Activated CD4-positive, CD25-positive, alpha-beta regulatory T cell treated with anti-CD3 and anti-CD28 coated beads, Interleukin-2, amount 50 U/mL, for 16 hours (primary cell): ENCODE results near the gene NAA25.
"Not testable (repeated sequence)": the region's sequence is repeated elsewhere in the genome, so short reads cannot be mapped to it uniquely, and the experiment has no call there.

ENCODE experiments used
- DNase-seq: peaks from one replicate; pipeline ENCODE4 v3.0.0-alpha.2; 2020; ENCODE audit warnings: low read depth, low spot score

NAA25 gene

DNA sequence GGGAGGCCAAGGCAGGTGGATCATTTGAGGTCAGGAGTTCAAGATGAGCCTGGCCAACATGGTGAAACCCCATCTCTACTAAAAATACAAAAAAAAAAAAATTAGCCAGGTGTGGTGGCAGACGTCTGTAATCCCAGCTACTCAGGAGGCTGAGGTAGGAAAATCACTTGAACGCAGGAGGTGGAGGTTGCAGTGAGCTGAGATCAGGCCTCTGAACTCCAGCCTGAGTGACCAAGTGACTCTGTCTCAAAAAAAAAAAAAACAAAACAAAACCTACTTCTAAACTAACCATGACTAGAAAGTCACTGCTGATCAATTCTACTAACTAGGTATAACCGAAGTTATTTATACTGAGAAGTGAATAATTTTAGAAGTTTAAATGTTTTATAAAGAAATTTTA lies 99.0 kb downstream of the NAA25 start:
- DNase-seq, result not testable (repeated sequence)

DNA sequence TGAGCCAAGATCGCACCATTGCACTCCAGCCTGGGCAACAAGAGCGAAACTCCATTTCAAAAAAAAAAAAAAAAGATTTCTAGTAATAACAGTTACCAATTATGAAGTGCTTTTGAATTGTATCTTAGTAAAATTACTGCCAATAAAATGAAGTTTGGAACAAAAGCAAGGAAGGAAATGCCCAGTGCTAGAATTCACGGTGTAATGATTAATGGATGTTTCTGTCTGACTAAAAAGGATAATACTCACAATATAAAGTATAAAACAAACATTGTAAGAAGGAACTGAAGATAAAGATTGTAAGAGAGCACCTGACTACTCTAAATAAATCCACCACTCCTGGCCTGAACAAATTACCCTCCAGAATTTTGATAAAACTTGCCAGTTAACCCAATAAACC lies 99.7 kb downstream of the NAA25 start:
- DNase-seq, result no peak

DNA sequence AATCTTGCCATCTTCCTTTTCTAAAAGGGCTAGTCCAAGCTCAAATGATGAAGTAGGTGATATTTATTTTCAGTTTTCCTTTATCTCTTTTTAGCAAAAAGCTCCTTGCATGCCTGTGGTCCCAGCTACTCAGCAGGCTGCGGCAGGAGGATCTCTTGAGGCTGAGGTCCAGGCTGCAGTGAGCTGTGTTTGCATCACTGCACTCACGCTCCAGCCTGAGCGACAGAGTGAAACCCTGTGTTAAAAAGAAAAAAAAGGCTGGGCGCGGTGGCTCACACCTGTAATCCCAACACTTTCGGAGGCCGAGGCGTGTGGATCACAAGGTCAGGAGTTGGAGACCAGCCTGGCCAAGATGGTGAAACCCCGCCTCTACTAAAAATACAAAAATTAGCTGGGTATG lies 100.6 kb downstream of the NAA25 start:
- DNase-seq, result no peak

DNA sequence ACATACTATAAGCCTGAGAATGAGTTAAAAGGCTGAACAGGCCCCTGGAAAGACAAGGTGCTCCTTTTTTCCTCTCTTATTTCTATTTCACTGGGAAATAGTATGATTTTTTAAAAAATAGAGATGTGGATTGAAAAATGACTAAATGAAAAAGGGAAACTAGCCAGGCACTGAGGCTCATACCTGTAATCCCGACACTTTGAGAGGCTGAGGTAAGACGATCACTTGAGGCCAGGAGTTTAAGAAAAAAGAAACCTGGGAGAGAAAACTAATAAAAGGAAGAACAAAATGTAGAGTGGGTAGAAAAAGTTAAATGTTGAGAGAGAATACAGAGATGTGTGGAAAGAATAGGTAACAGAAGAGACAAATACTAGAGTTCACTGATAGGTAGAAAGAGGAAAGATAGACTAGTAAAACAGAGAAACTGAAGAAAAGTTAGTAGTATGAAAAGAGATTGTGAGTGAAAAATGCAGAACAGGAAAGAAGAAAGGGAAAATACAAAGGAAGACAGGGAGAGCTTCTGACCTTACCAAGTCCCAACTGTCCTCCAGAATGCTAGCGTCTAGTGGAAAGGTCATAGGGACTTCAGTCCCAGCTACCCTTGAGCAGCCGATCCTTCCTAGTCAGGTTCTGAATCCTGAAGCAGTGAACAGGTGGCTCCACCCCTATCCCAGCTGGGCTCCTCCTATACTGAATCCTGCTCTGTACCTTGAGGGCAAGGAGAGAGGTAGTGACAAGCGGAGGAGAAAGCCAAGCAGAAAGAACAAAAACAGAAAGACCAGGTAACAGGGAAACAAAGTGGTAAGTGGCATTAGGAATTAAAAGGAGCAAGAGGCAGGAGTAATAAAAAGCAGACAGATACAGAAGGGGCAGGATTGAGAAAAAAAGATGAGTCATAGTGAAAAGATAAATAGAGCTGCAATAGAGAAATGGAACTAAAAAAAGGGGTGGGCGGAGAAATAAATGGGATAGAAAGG lies 102.9 kb downstream of the NAA25 start:
- DNase-seq, result no peak

DNA sequence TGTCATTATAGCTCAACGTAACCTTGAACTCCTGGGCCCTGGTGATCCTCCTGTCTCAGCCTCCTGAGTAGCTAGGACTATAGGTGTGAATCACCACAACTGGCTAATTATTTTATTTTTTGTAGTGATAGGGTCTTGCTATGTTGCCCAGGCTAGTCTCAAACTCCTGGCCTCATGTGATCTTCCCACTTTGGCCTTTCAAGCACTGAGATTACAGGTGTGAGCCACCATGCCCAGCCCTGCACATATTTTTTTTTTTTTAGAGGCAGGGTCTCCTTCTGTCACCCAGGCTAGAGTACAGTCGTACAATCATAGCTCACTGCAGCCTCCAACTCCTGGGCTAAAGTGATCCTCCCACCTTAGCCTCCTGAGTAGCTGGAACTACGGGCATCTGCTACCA lies 104.5 kb downstream of the NAA25 start:
- no peak for DNase-seq

DNA sequence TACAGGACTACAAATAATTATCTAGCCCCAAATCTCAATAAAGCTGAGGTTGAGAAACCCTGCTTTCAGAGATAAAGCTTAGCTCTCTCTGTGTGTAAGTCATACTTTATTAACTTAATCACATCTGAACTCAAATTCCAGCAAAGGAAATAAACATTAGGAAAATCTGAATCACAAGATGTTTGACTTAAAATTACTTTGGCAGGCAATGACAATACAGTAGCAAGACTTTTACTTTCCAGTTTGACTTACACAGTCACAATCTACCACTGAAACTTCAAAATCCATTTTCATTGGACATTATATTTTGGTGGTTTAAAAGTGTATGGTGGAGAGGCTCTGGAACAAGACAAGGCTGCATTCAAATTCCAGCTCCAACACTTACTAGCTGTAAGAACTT lies 107.0 kb downstream of the NAA25 start:
- no peak for DNase-seq

DNA sequence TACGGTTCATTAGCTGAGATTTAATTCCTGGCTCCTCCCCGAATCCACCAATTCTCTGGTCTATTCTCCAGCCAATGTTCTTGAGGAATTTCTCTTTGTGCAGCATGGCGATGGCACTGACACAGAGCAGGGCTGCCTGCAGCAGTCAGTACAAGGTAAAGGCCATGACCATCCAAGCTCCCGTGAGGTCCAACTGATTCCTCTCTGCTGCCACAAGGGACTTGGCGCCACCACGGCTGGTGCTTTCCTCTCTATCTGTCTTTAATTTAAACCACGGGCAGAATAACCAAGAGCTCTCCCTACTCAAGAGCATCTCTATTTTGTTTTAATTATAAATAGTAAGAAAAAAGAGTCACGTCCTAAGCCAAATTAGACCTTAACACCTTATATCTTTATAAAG lies 107.8 kb downstream of the NAA25 start:
- no peak for DNase-seq

DNA sequence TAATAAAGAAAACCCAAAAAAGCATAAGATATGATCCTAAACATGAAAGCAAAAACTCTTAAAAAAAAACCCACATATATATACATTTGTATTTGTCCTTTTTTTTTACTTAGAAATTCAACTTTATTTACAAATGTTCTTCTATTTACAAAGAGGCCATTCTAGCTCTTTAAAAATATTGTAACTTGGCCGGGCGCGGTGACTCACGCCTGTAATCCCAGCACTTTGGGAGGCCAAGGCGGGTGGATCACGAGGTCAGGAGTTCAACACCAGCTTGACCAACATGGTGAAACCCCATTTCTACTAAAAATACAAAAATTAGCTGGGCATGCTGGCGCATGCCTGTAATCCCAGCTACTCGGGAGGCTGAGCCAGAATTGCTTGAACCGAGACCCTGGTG lies 109.5 kb downstream of the NAA25 start:
- DNase-seq, result not testable (repeated sequence)

DNA sequence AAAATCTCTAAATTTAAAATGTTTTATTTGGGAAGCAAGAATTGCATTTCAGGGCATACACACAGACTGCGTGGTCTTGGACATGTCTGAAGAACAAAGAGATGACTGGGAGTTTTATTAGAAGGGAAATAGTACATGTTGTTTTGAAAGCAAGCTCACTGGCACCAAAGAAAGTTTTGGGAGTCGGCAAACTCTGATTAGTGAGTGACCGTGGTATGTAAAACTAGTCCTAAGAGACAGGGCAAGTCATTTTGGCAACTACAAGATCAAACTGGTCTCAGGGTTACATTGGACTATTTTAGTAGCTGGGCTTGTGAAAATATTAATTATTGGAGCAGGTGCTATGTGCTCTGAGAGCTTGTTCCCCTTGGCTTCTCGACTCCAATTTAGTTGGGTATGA lies 110.6 kb downstream of the NAA25 start:
- DNase-seq, result no peak

DNA sequence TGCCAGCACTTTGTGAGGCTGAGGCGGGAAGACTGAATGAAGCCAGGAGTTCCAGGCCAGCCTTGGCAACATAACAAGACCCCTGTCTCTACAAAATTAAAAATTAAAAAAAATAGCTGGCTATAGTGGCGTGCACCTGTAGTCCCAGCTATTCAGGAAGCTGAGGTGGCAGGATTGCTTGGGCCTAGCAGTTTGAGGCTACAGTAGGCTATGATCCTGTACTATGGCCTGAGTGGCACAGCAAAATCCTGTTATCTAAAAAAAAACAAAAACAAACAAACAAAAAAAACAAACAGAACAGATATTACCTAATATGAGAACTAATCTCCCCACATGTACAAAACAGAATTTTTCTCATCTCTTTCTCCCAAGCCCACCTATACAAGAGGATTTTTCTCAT lies 111.3 kb downstream of the NAA25 start:
- DNase-seq, result no peak

DNA sequence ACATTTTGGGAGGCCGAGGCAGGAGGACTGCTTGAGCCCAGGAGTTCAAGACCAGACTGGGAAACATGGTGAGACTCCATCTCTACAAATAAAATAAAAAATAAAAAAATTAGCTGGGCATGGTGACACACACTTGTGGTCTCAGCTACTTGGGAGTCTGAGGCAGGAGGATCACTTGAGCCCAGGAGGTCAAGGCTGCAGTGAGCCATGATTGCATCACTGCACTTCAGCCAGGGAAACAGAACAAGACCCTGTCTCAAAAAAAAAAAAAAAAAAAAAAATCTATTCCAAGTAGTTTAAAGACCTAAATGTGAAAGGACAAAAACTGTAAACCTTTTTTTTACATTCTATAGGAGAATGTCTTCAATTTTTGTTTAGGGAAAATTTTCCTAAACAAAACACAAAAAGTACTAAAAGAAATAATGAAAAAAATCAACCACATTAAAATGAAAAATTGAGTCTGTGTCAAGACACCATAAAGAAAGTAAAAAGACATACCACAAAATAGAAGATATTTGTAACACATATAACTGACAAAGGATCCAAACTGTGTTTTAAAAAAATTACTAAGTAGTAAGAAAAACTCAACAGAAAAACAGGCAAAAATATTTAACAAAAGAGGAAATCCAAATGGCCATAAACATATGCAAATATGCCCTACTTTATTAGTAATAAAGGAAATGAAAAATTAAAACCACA lies 112.7 kb downstream of the NAA25 start:
- DNase-seq, result no peak

DNA sequence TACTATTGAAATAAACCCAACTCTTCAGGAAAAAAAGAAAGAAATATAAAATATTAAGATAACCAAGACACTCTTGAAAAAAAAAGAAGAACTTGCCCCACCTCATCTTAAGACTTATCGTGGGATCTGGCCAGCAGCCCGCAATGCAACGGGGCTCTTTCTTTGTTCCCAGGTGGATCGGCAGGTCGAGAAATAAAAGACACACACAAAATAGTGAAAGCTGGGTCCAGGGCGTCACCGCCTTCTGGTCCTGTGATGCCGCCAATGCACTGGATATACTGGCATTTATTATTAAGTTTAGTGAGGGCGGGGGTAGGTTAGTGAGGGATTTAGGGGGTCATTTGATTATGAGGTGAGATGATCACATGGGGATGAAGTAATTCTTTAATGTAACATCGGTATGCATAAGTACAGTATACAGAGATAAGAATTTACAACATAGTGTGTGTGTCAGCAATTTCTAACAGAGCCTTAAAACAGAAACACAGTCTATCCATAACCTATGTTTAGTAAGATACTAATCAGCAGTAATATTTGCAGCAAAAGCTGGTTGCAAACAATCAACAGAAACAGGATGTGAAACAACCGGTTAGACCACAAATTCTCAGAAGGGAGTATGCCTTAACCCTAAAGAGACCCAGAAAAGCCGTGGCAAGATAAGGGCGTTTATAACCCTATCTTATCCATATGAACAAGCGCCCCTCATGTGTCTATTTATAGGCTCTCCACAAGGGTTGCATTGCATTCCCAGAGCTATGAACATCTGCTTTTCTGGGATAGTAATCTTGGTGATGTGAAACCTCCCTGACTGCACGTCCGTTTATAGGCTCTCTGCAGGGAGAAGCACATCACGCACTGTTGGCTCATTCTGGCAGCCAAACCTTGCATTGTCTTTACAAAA lies 114.1 kb downstream of the NAA25 start:
- DNase-seq, result not testable (repeated sequence)

DNA sequence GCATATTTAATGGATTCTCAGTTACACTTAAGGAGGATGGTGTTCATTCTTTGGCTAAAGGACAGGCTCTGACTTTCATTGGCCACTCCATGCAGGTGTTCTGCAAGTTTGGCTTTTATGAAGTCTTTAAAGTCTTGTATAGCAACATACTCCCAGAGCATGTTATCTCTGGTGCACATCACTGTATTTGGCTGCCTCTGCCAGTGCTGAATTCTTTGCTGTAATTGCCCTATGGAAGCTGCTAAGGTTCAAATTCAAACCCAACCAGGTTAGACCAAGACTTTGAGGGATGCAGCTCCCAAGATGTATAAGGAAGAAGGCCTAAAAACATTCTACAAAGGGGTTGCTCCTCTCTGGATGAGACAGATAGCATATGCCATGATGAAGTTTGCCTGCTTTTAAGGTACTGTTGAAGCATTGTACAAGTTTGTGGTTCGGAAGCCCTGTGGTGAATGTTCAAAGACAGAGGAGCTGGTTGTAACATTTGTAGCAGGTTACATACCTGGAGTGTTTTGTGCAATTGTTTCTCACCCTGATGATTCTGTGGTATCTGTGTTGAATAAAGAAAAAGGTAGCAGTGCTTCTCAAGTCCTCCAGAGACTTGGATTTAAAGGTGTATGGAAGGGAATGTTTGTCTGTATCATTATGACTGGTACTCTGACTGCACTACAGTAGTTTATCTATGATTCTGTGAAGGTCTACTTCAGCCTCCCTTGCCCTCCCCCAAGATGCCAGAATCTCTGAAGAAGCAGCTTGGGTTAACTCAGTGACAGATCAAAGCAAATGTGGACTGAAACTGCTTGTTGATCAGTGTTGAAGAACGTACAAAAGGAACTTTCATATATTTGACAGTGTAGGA lies 115.1 kb downstream of the NAA25 start:
- no peak for DNase-seq

DNA sequence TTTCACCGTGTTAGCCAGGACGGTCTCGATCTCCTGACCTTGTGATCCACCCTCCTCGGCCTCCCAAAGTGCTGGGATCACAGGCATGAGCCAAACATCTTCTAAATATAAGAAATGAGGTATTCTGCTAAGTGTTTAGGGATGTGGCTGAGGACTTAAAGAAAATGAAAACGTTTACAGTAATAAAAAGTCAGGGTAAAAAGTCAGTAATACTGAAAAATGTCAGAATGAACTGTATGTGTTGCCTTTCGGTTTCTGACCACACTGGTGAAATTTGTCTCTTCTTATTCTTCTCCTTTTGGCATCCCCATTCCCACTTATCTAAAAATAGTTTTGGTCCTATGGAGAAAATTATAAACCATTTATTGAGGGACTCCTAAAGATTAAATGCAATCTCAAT lies 116.1 kb downstream of the NAA25 start:
- DNase-seq, result no peak

DNA sequence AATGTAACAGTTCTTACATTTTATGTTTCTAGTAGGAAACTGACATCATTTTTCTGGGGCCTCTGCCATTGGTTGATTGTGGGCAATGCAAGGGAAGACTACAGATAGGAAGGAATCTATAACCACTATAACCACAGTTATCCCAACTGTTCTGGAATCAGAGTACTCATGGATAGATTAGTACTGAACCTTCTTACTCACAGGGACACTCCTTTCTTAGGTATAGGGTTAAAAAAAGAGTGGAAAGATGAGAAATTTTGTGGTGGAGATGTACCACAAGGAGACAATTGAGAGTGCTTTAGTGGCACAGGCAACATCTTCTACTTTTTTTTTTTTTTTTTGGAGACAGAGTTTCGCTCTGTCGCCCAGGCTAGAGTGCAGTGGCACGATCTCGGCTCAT lies 116.6 kb downstream of the NAA25 start:
- no peak for DNase-seq

DNA sequence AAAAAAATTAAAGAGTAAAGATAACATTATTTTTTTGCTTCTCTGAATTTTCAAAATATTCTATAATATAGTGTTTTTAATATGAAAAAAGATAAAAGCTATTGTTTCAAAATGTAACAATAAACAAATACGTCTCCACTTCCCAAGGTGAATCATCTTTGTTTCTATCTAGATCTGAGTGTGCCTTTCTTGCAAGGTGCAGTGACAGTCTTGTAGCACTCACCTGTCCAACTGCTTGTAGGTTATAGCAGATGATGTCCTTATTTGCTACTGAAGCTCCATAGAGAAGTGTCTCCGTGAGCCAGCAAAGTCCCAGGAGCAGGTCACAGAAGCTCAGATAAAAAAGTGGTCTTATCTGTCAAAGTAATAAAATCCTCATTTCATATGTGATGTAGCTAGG lies 117.0 kb downstream of the NAA25 start:
- no peak for DNase-seq

DNA sequence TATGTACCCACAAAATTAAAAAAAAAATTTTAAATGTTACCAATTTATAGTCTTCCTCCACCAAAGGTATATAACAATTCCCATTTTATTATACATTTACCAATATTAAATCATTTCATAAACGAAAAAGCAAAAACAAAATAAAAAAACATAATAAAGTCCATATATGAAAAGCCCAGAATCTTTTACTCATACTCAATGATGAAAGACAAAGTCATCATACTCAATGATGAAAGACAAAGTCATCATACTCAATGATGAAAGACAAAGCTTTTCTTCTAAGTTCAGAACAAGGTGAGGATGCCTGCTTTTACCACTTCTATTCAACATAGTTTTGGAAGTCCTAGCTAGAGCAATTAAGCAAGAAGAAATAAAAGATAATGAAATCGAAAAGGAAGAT lies 123.8 kb downstream of the NAA25 start:
- DNase-seq, result no peak

DNA sequence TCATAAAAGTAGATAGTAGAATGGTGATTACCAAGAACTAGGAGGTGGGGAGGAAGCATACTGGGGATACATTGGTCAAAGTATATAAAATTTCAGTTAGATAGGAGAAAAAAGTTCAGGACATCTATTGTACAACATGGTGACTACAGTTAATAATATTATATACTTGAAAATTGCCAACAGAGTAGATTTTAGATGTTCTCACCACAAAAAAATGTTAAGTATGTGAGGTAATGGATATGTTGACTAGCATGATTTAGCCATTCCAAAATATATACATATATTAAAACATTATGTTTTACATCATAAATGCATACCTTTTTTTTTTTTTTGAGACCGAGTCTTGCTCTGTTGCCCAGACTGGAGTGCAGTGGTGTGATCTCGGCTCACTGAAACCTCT lies 126.6 kb downstream of the NAA25 start:
- no peak for DNase-seq

DNA sequence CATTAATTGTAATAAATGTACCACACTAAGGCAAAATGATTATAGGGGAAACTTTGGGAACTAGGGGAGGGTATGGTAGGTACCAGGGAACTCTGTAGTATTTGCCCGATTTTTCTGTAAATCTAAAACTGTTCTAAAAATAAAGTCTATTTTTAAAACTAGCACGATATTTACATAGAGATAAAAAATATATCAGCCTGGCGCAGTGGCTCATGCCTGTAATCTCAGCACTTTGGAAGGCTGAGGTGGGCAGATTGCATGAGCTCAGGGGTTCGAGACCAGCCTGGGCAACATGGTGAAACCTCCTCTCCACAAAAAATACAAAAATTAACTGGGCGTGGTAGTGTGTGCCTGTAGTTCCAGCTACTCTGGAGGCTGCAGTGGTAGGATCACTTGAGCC lies 128.0 kb downstream of the NAA25 start:
- DNase-seq, result no peak

DNA sequence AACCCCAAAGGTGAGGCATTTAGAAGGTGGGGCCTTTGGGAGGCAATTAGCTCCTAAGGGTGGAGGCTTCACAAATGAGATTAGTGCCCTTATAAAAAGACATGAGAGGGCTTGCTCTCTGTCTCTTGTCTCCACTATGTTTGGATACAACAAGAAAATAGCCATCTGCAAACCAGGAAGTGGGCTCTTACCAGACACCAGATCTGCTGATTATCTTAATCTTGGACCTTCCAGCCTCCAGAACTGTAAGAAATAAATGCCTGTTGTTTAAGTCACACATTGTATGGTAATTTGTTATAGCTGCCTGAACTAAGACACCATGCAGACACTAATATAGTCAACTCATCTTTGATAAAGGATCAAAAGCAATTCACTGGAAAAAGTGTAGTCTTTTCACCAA lies 130.0 kb downstream of the NAA25 start:
- no peak for DNase-seq

DNA sequence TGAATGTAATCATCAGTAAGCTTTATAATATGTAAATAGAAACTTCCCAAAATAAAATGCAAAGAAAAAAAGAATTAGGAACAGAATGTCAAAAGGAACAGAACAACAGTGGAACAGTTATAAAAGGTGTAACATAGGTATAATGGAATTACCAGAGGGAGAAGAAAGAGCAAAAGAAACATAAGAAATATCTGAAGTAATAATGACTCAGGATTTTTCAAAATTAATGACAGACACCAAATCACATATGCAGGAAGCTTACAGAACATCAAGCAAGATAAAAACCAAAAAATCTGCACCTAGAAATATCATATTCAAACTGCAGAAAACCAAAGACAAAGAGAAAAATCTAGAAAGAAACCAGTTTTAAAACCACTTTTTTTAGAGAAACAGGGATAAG lies 131.7 kb downstream of the NAA25 start:
- DNase-seq, result no peak
